Mesendoderm (in vitro differentiated cells): ENCODE data around the gene HIGD1C.

Experiments used
- DNase-seq: peaks from one replicate; pipeline ENCODE4 v3.0.0; 2013
- H2AK5ac ChIP-seq: 2 replicates; pipeline ENCODE4 v1.6.1; 2013; ENCODE audit warnings: low read length, inconsistent platforms
- H2BK120ac ChIP-seq: 2 replicates; pipeline ENCODE4 v1.6.1; 2013; ENCODE audit warnings: low read depth, mild to moderate bottlenecking, low read length, moderate library complexity, mixed read lengths
- H2BK15ac ChIP-seq: replicated peaks from 2 replicates; pipeline ENCODE4 v1.6.1; 2013; ENCODE audit warnings: low read depth, mild to moderate bottlenecking, moderate library complexity
- H2BK5ac ChIP-seq: 2 replicates; pipeline ENCODE4 v1.6.1; 2013; ENCODE audit warnings: low read length, inconsistent platforms
- H3K18ac ChIP-seq: 2 replicates; pipeline ENCODE4 v1.6.1; 2013; ENCODE audit warnings: mild to moderate bottlenecking, low read length, mixed read lengths
- H3K23ac ChIP-seq: one replicate; pipeline ENCODE4 v1.6.1; 2013; ENCODE audit warnings: low read length
- H3K27ac ChIP-seq: 2 replicates; pipeline ENCODE4 v1.5.1; 2013; ENCODE audit warnings: low read depth, mild to moderate bottlenecking, inconsistent platforms, low read length, moderate library complexity
- H3K27me3 ChIP-seq: 2 replicates; pipeline ENCODE4 v1.6.1; 2013; ENCODE audit warnings: low read length, control low read depth, mild to moderate bottlenecking, inconsistent platforms; ENCODE audit not compliant: insufficient read depth, poor library complexity
- H3K36me3 ChIP-seq: 2 replicates; pipeline ENCODE4 v1.6.1; 2013; ENCODE audit warnings: low read length, inconsistent platforms; ENCODE audit not compliant: control insufficient read depth, insufficient read depth
- H3K4ac ChIP-seq: one replicate; pipeline ENCODE4 v1.6.1; 2013; ENCODE audit warnings: low read depth, mild to moderate bottlenecking, low read length, moderate library complexity
- H3K4me1 ChIP-seq: 2 replicates; pipeline ENCODE4 v1.6.1; 2013; ENCODE audit warnings: low read depth, low read length, inconsistent platforms; ENCODE audit not compliant: control insufficient read depth
- H3K4me2 ChIP-seq: 2 replicates; pipeline ENCODE4 v1.6.1; 2013; ENCODE audit warnings: low read length
- H3K4me3 ChIP-seq: 2 replicates; pipeline ENCODE4 v1.5.1; 2013; ENCODE audit warnings: mild to moderate bottlenecking, low read length
- H3K56ac ChIP-seq: one replicate; pipeline ENCODE4 v1.6.1; 2013; ENCODE audit warnings: low read length
- H3K79me1 ChIP-seq: 2 replicates; pipeline ENCODE4 v1.6.1; 2013; ENCODE audit warnings: low read length, inconsistent platforms
- H3K79me2 ChIP-seq: 2 replicates; pipeline ENCODE4 v1.6.1; 2013; ENCODE audit warnings: mild to moderate bottlenecking, low read length; ENCODE audit not compliant: control insufficient read depth, insufficient read depth
- H3K9ac ChIP-seq: 2 replicates; pipeline ENCODE4 v1.6.1; 2013; ENCODE audit warnings: low read length, inconsistent platforms
- H4K5ac ChIP-seq: one replicate; pipeline ENCODE4 v1.6.1; 2013; ENCODE audit warnings: low read length
- H4K8ac ChIP-seq: one replicate; pipeline ENCODE4 v1.6.1; 2013; ENCODE audit warnings: low read depth, mild to moderate bottlenecking, control low read depth, low read length, moderate library complexity
- WGBS: extraction: QIAGEN DNeasy Blood & Tissue Kit; methylation state at CpG from one replicate; pipeline ENCODE4 v1.1.7; 2013; ENCODE audit warnings: low lambda C conversion rate, missing lambda C conversion rate; ENCODE audit not compliant: insufficient coverage; ENCODE audit errors: extremely low coverage; 5-methylcytosine and 5-hydroxymethylcytosine counted together

The HIGD1C gene

GRCh38 chr12:50960130-50960529 is 7.8 kb downstream of the HIGD1C start:
- no peak overlapping the region for H4K5ac ChIP-seq
- H2BK5ac ChIP-seq = no peak overlapping the region
- H2AK5ac ChIP-seq = no peak overlapping the region
- H4K8ac ChIP-seq = no peak overlapping the region
- no peak overlapping the region for H3K18ac ChIP-seq
- DNase-seq = no peak
- no peak overlapping the region for H3K4ac ChIP-seq
- H3K79me1 ChIP-seq = no peaks in the 10 kb centered on the region
- no peak overlapping the region for H3K56ac ChIP-seq
- no peak overlapping the region for H2BK120ac ChIP-seq
- H3K4me3 ChIP-seq = no peak overlapping the region
- no peaks in the 10 kb centered on the region for H3K4me1 ChIP-seq
- no peaks in the 10 kb centered on the region for H3K79me2 ChIP-seq
- no peak overlapping the region for H3K4me2 ChIP-seq
- H3K9ac ChIP-seq = no peak overlapping the region
- H3K23ac ChIP-seq = no peak overlapping the region
- H2BK15ac ChIP-seq = no peak overlapping the region
- no peaks in the 10 kb centered on the region for H3K36me3 ChIP-seq
- no peaks in the 10 kb centered on the region for H3K27me3 ChIP-seq
- no peak overlapping the region for H3K27ac ChIP-seq

GRCh38 chr12:50961708-50962107 is 9.4 kb downstream of the HIGD1C start:
- H3K27ac ChIP-seq = no peak overlapping the region
- no peak overlapping the region for H3K23ac ChIP-seq
- DNase-seq = no peak
- no peaks in the 10 kb centered on the region for H3K27me3 ChIP-seq
- H3K4me1 ChIP-seq = no peaks in the 10 kb centered on the region
- no peak overlapping the region for H3K9ac ChIP-seq
- H2BK120ac ChIP-seq = no peak overlapping the region
- WGBS = no CpG with 5 or more reads among the region's 4 CpGs
- no peaks in the 10 kb centered on the region for H3K79me2 ChIP-seq
- no peak overlapping the region for H2BK5ac ChIP-seq
- no peak overlapping the region for H3K56ac ChIP-seq
- H4K5ac ChIP-seq = no peak overlapping the region
- H2AK5ac ChIP-seq = no peak overlapping the region
- H3K36me3 ChIP-seq = no peaks in the 10 kb centered on the region
- H3K79me1 ChIP-seq = no peaks in the 10 kb centered on the region
- no peak overlapping the region for H2BK15ac ChIP-seq
- H4K8ac ChIP-seq = no peak overlapping the region
- no peak overlapping the region for H3K18ac ChIP-seq
- no peak overlapping the region for H3K4me3 ChIP-seq
- H3K4ac ChIP-seq = no peak overlapping the region
- H3K4me2 ChIP-seq = no peak overlapping the region

DNA sequence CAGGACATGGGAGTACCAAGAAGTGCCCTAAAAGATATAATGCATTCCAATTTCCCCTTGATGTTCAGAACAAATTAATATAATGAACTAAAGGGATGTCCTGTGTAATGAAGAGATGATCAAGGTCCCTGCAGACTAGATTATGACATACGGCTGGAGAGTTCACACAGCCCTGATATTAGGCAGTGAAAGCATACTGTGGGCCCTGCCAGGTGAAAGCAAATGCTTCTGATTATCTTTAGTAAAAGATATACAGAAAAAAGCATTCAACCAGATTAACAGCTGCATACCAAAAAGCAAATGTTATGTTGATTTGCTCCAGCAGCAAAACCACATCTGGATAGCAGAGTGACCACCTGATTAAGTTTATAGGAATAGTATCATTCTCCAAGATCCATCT is 12.1 kb downstream of the HIGD1C start:
- Histone ChIP-seq H3K4ac (no peak overlapping the region), H3K9ac (no peak overlapping the region), H4K5ac (no peak overlapping the region), H3K27me3 (no peaks in the 10 kb centered on the region), H2BK5ac (no peak overlapping the region), H3K56ac (no peak overlapping the region), H3K79me1 (no peaks in the 10 kb centered on the region), H3K18ac (no peak overlapping the region), H3K79me2 (no peaks in the 10 kb centered on the region), H2AK5ac (no peak overlapping the region), H2BK120ac (no peak overlapping the region), H4K8ac (no peak overlapping the region), H2BK15ac (no peak overlapping the region), H3K4me2 (no peak overlapping the region), H3K4me3 (no peak overlapping the region), H3K36me3 (no peaks in the 10 kb centered on the region), H3K27ac (no peak overlapping the region), H3K4me1 (no peaks in the 10 kb centered on the region), H3K23ac (no peak overlapping the region)
- no CpG with 5 or more reads among the region's 1 CpG for WGBS
- no peak for DNase-seq

- Histone ChIP-seq H3K4me3 (no peak overlapping the region), H3K36me3 (no peaks in the 10 kb centered on the region), H3K23ac (no peak overlapping the region), H2AK5ac (no peak overlapping the region), H3K79me2 (no peaks in the 10 kb centered on the region), H3K27me3 (no peaks in the 10 kb centered on the region), H3K56ac (no peak overlapping the region), H4K8ac (no peak overlapping the region), H3K18ac (no peak overlapping the region), H2BK5ac (no peak overlapping the region), H3K4ac (no peak overlapping the region), H4K5ac (no peak overlapping the region), H2BK120ac (no peak overlapping the region), H2BK15ac (no peak overlapping the region), H3K4me1 (no peaks in the 10 kb centered on the region), H3K4me2 (no peak overlapping the region), H3K79me1 (no peaks in the 10 kb centered on the region), H3K27ac (no peak overlapping the region), H3K9ac (no peak overlapping the region)
- DNase-seq = no peak
Observed at GRCh38 chr12:50971946-50972345, 19.6 kb downstream of the HIGD1C start.

DNA sequence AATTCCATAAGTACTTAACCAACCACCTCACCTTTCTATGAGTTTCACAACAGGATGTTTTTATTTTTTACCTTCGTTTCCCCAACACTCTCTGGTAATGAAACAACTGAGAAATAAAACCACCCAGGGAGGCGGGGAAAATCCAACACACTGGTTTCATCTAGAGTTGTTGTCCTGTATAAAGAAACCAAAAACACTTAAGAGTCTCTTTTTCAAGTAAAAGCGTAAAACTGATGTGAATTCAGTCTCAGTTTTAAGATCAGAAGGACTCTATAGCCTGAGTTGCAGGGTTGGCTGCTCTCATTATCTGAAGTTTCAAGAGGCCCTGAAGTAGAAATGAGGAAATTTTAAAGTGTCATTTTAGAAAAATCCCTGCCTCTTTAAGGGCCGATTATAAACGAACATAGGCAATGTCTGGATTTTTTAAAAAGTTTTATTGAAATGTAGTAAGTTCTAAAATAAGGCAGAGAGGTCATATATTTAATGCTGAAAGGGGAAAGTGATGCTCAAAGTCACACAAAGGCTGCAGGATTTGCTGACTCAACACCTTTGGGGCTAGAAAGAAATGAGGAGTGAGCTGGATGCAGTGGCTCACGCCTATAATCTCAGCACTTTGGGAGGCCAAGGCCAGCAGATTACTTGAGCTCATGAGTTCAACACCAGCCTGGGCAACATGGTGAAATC is 27.2 kb downstream of the HIGD1C start:
- Histone ChIP-seq H2BK5ac (no peak overlapping the region), H4K8ac (no peak overlapping the region), H3K23ac (no peak overlapping the region), H3K27ac (no peak overlapping the region), H2BK15ac (no peak overlapping the region), H3K79me2 (no peaks in the 10 kb centered on the region), H3K4ac (no peak overlapping the region), H3K4me1 (no peaks in the 10 kb centered on the region), H3K79me1 (no peaks in the 10 kb centered on the region), H3K4me2 (no peak overlapping the region), H3K4me3 (no peak overlapping the region), H3K56ac (no peak overlapping the region), H3K27me3 (no peaks in the 10 kb centered on the region), H3K36me3 (no peaks in the 10 kb centered on the region), H2BK120ac (no peak overlapping the region), H3K9ac (no peak overlapping the region), H4K5ac (no peak overlapping the region), H2AK5ac (no peak overlapping the region), H3K18ac (no peak overlapping the region)
- no CpG with 5 or more reads among the region's 6 CpGs for WGBS
- DNase-seq = no peak

- Histone ChIP-seq H3K56ac (no peak overlapping the region), H3K4ac (no peak overlapping the region), H2AK5ac (no peak overlapping the region), H3K4me1 (no peaks in the 10 kb centered on the region), H3K79me1 (no peaks in the 10 kb centered on the region), H2BK120ac (no peak overlapping the region), H2BK15ac (no peak overlapping the region), H3K4me2 (no peak overlapping the region), H2BK5ac (no peak overlapping the region), H3K9ac (no peak overlapping the region), H3K23ac (no peak overlapping the region), H4K8ac (no peak overlapping the region), H4K5ac (no peak overlapping the region), H3K27me3 (no peaks in the 10 kb centered on the region), H3K18ac (no peak overlapping the region), H3K36me3 (no peaks in the 10 kb centered on the region), H3K27ac (no peak overlapping the region), H3K4me3 (no peak overlapping the region), H3K79me2 (no peaks in the 10 kb centered on the region)
- no peak for DNase-seq
- no CpG with 5 or more reads among the region's 2 CpGs for WGBS
Observed at GRCh38 chr12:50980545-50980944, 28.2 kb downstream of the HIGD1C start.
